ENCODE results near the gene TUBGCP3.

- TF ChIP-seq CTCF (IDR thresholded peaks at IDR 0.05; ENCODE audit: low read length) (no peak), EZH2 (IDR thresholded peaks at IDR 0.05; ENCODE audit: borderline replicate concordance, low read length) (no peak)
These were observed 122.5 kb downstream of the TUBGCP3 start for GRCh38 chr13:112465251-112466131.

All from OCI-LY1 (cell line).